ENCODE data around the gene ACP1.

DNA sequence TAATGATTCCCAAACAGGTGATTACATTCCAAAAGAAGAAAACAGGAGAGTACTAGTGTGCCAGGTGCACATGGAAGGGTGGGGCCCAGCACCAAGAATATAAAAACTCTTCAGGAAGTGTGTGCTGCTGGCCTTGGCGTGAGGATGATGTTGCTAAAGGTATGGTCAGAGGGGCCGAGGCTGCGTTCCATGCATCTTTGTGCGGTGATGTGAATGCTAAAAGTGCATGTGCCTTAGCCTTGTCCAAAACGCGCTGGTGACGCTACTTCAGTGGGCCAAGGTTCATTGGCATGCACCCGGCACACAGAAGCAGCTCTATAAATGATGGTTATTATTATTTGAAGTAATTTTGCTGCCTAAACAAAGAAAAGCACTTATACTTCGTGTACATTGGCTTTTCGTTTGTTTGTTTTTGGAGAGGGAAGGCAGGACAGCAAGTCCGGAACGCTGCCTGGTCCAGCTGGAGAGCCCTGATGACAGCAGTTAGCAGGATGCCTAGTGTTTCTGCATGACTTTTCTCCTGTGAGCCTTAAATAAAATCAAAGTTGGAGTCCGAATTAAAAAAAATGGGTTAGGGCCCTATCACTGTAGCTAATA, 20.2 kb downstream of the ACP1 start:
- TF ChIP-seq GATA2 (CRISPR knock-in tag; IDR thresholded peaks at IDR 0.05), result no peak
- no peak for TF ChIP-seq CTCF (IDR thresholded peaks at IDR 0.05)
- TF ChIP-seq POLR2AphosphoS5 (IDR thresholded peaks at IDR 0.05; ENCODE audit: low read depth, low read length), result no peak
- TF ChIP-seq EP300 (IDR thresholded peaks at IDR 0.05; ENCODE audit: borderline replicate concordance in 1 of 2, low read depth in 1 of 2, low read length in 1 of 2), result no peak
- no peak for TF ChIP-seq RXRA (IDR thresholded peaks at IDR 0.05; ENCODE audit: borderline replicate concordance, low read depth)
- no peak for TF ChIP-seq YY1 (IDR thresholded peaks at IDR 0.05; ENCODE audit: low read depth)
- no peak for TF ChIP-seq SIN3A (IDR thresholded peaks at IDR 0.05; ENCODE audit: borderline replicate concordance, low read depth, low read length)
- no peak for TF ChIP-seq TAF1 (IDR thresholded peaks at IDR 0.05; ENCODE audit: borderline replicate concordance, low read depth, low read length)
